ENCODE measurements around the gene SPATA21. TPM values are rescaled to one million over a fixed set of nuclear protein-coding genes. Genes with fewer than 3 reads are reported as not detected.
"Not testable (repeated sequence)": the region's sequence is repeated elsewhere in the genome, so short reads cannot be mapped to it uniquely, and the experiment has no call there.

SPATA21 gene
- total RNA-seq, 1 experiment from 2014 or later, result not detected

DNA sequence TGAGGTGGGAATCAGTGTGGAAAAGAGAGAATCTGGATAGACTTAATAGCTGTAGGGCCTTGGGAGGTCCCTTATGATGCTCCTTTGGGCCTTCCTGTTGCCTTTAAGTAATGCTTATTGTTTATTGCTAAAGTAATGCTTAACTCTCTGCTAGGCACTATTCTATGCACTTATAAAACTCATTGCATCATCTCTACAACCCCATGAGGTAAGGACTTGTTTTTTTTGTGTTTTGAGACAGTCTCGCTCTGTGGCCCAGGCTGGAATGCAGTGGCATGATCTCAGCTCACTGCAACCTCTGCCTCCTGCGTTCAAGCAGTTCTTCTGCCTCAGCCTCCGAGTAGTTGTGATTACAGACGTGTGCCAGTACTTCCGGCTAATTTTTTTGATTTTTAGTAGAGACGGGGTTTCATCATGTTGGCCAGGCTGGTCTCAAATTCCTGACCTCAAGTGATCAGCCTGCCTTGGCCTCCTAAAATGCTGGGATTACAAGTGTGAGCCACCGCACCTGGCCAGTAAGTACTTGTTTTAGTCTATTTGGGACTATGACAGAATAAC is 25.6 kb upstream of the SPATA21 start:
- Histone ChIP-seq H3K4me1 (replicated peaks) (no peaks in the 10 kb centered on the region), H3K36me3 (peaks cover 66% of the 10 kb centered on the region)
- DNase-seq (ENCODE audit: low read depth in 1 of 2, low spot score in 2 of 2), result no peak

DNA sequence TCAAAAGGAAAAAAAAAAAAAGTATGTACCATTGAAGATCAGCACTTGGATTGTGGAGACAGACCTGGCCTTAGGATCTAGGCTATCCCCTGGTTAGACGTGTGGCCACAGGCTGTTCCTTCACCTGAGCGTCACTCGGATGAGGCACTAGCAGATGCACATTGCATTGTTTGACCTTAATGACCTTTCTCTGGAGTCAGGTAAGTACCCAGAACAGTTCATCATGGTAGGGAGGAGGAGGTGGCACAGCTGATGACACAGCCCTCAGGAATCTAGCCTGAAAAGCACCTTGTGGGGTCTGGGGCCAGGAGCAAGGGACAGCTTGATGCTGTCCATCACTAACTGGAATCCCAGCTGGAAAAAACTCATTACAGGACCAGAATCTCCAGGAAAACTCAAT is 24.5 kb upstream of the SPATA21 start:
- H3K27ac ChIP-seq, result no peak overlapping the region
- H3K9me3 ChIP-seq (replicated peaks), result no peaks in the 10 kb centered on the region
- DNase-seq (ENCODE audit: low read depth in 1 of 2, low spot score in 2 of 2), result no peak
- no peak overlapping the region for H3K4me3 ChIP-seq
- H3K4me1 ChIP-seq (replicated peaks), result no peaks in the 10 kb centered on the region
- H3K36me3 ChIP-seq, result peaks cover 74% of the 10 kb centered on the region
- no peaks in the 10 kb centered on the region for H3K27me3 ChIP-seq (replicated peaks)

More for the DNA sequence above, 25.6 kb upstream of the SPATA21 start:
- no peaks in the 10 kb centered on the region for H3K27me3 ChIP-seq (replicated peaks)
- no peak overlapping the region for H3K27ac ChIP-seq
- no peaks in the 10 kb centered on the region for H3K9me3 ChIP-seq (replicated peaks)
- H3K4me3 ChIP-seq, result no peak overlapping the region

DNA sequence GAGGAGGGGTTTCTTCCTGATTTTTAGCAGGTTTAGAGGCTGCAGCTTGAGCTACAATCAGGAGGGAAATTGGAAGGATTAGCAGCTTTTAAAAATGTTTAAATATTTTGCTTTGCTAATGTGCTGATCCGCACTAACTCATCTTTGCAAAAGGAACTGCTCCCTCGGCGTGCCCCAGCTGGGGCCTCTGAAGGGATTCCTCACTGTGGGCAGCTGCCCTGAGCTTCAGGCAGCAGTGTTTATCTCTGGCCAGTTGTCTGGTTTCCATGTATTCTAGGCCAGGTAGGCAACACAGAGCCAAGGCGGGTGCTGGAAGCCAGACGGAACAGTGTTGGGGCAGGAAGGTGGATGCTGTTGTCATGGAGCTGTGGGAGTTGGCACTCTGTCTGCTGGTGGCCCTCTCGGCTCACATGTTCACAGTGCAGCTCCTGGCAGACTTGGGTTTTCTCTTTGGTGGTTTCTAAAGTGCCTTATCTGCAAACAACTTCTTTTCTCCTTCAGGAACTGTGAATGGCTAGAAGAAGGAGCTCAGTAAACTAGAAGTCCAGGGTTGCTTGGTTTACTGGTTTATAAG is 22.2 kb upstream of the SPATA21 start:
- Histone ChIP-seq H3K27me3 (replicated peaks) (no peaks in the 10 kb centered on the region), H3K4me1 (replicated peaks) (no peaks in the 10 kb centered on the region), H3K36me3 (peaks cover 88% of the 10 kb centered on the region), H3K9me3 (replicated peaks) (no peaks in the 10 kb centered on the region), H3K4me3 (no peak overlapping the region), H3K27ac (no peak overlapping the region)
- no peak for DNase-seq (ENCODE audit: low read depth in 1 of 2, low spot score in 2 of 2)

DNA sequence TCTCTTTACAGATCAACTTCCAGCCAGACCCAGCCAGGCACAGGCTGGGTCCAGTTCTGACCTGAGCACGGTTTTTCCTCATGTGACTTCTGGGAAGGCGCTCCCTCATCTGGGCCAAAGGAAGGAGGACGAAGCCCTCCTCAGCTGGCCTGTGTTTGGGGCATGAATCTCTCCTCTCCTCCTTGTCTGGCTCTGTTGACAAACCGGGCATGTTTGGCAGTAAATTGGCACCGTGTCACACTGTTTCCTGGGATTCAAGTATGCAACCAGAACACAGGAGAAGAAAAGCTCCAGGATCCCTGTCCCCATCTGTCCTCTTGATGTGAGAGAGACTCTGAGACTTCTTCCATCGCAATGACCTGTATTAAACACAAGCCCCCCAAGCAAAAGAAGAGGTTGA is 21.6 kb upstream of the SPATA21 start:
- H3K27ac ChIP-seq, result no peak overlapping the region
- no peaks in the 10 kb centered on the region for H3K4me1 ChIP-seq (replicated peaks)
- no peaks in the 10 kb centered on the region for H3K9me3 ChIP-seq (replicated peaks)
- H3K36me3 ChIP-seq, result peaks cover 90% of the 10 kb centered on the region
- no peak overlapping the region for H3K4me3 ChIP-seq
- no peaks in the 10 kb centered on the region for H3K27me3 ChIP-seq (replicated peaks)
- DNase-seq (ENCODE audit: low read depth in 1 of 2, low spot score in 2 of 2), result no peak

- H3K9me3 ChIP-seq (replicated peaks); H3K4me1 ChIP-seq (replicated peaks); H3K27ac ChIP-seq; H3K27me3 ChIP-seq (replicated peaks); H3K4me3 ChIP-seq; DNase-seq (ENCODE audit: low read depth in 1 of 2, low spot score in 2 of 2): not testable (repeated sequence)
- peaks cover 92% of the 10 kb centered on the region for H3K36me3 ChIP-seq
Measured at GRCh38 chr1:16456151-16456550, 18.9 kb upstream of the SPATA21 start.

GRCh38 chr1:16454909-16455308 is 17.7 kb upstream of the SPATA21 start:
- not testable (repeated sequence) for DNase-seq (ENCODE audit: low read depth in 1 of 2, low spot score in 2 of 2)
- H3K36me3 ChIP-seq, result peaks cover 96% of the 10 kb centered on the region

GRCh38 chr1:16451841-16452528 is 14.8 kb upstream of the SPATA21 start:
- DNase-seq (ENCODE audit: low read depth in 1 of 2, low spot score in 2 of 2), result no peak
- Histone ChIP-seq H3K27me3 (replicated peaks) (no peaks in the 10 kb centered on the region), H3K36me3 (peaks cover 96% of the 10 kb centered on the region)

More at GRCh38 chr1:16454909-16455308, 17.7 kb upstream of the SPATA21 start:
- H3K4me1 ChIP-seq (replicated peaks); H3K27me3 ChIP-seq (replicated peaks); H3K9me3 ChIP-seq (replicated peaks); H3K4me3 ChIP-seq; H3K27ac ChIP-seq: not testable (repeated sequence)

GRCh38 chr1:16450863-16451481 is 13.7 kb upstream of the SPATA21 start:
- Histone ChIP-seq H3K27me3 (replicated peaks) (no peaks in the 10 kb centered on the region), H3K9me3 (replicated peaks) (no peaks in the 10 kb centered on the region), H3K4me1 (replicated peaks) (no peaks in the 10 kb centered on the region), H3K27ac (no peak overlapping the region), H3K4me3 (no peak overlapping the region), H3K36me3 (peaks cover 96% of the 10 kb centered on the region)
- DNase-seq (ENCODE audit: low read depth in 1 of 2, low spot score in 2 of 2), result no peak

More at GRCh38 chr1:16451841-16452528, 14.8 kb upstream of the SPATA21 start:
- H3K4me1 ChIP-seq (replicated peaks), result no peaks in the 10 kb centered on the region
- H3K4me3 ChIP-seq, result no peak overlapping the region
- no peak overlapping the region for H3K27ac ChIP-seq
- no peaks in the 10 kb centered on the region for H3K9me3 ChIP-seq (replicated peaks)

DNA sequence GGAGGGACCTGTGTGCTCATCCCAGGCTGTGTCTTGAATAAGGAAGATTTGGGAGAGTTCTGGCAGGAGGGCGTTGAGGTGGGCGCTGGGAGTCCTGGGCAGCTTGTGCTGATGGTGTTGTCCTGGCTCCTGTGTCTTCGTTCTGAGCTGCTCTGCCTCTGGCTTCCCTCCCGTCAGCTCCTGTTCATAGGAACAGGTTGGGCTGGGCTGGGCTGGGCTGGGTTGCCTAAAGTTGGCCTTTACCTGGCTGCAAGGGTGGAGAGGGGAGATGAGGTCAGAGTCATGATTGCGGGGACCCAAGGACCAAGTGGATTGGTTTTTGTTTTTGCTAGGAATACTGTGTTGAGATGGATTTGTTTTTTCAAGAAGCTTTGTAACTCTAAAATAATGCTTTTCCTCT is 12.4 kb upstream of the SPATA21 start:
- no peaks in the 10 kb centered on the region for H3K9me3 ChIP-seq (replicated peaks)
- no peaks in the 10 kb centered on the region for H3K27me3 ChIP-seq (replicated peaks)
- H3K4me1 ChIP-seq (replicated peaks), result no peaks in the 10 kb centered on the region
- H3K4me3 ChIP-seq, result no peak overlapping the region
- no peak for DNase-seq (ENCODE audit: low read depth in 1 of 2, low spot score in 2 of 2)
- H3K36me3 ChIP-seq, result peaks cover 98% of the 10 kb centered on the region
- H3K27ac ChIP-seq, result no peak overlapping the region

- peaks cover 98% of the 10 kb centered on the region for H3K36me3 ChIP-seq
- no peak overlapping the region for H3K27ac ChIP-seq
- DNase-seq (ENCODE audit: low read depth in 1 of 2, low spot score in 2 of 2), result no peak
- H3K4me1 ChIP-seq (replicated peaks), result no peaks in the 10 kb centered on the region
- no peaks in the 10 kb centered on the region for H3K9me3 ChIP-seq (replicated peaks)
- no peaks in the 10 kb centered on the region for H3K27me3 ChIP-seq (replicated peaks)
- H3K4me3 ChIP-seq, result no peak overlapping the region
Measured at GRCh38 chr1:16449065-16449464, 11.8 kb upstream of the SPATA21 start.

- H3K36me3 ChIP-seq, result peaks cover 99% of the 10 kb centered on the region
- no peak for DNase-seq (ENCODE audit: low read depth in 1 of 2, low spot score in 2 of 2)
- H3K27ac ChIP-seq, result no peak overlapping the region
- no peaks in the 10 kb centered on the region for H3K4me1 ChIP-seq (replicated peaks)
- H3K4me3 ChIP-seq, result no peak overlapping the region
- H3K9me3 ChIP-seq (replicated peaks), result no peaks in the 10 kb centered on the region
- no peaks in the 10 kb centered on the region for H3K27me3 ChIP-seq (replicated peaks)
Measured at GRCh38 chr1:16447641-16448040, 10.4 kb upstream of the SPATA21 start.

- Histone ChIP-seq H3K36me3 (peaks cover 98% of the 10 kb centered on the region), H3K4me3 (no peak overlapping the region), H3K27ac (no peak overlapping the region), H3K4me1 (replicated peaks) (peaks cover 3% of the 10 kb centered on the region; the same call in 1 of the 2 replicates), H3K27me3 (replicated peaks) (no peaks in the 10 kb centered on the region), H3K9me3 (replicated peaks) (no peaks in the 10 kb centered on the region)
- no peak for DNase-seq (ENCODE audit: low read depth in 1 of 2, low spot score in 2 of 2)
Measured at GRCh38 chr1:16446116-16446515, 8.9 kb upstream of the SPATA21 start.

DNA sequence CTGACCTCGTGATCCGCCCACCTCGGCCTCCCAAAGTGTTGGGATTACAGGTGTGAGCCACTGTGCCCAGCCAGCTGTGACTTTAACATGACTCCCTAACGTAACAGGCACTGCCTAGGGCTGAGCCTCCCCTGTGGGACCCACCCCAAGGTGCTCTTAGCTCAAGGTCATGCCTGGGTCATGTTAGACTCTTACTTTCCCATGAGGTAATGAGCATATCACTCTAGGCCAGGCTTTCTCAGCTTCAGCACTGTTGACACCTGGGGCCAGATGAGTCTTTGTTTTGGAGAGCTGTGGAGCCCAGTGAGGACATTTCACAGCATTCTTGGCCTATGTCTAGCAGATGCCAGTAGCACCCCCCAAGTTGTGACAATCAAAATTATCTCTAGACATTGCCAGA is 7.8 kb upstream of the SPATA21 start:
- Histone ChIP-seq H3K27ac (no peak overlapping the region), H3K9me3 (replicated peaks) (no peaks in the 10 kb centered on the region), H3K4me1 (replicated peaks) (peaks cover 6% of the 10 kb centered on the region), H3K36me3 (peaks cover 91% of the 10 kb centered on the region), H3K27me3 (replicated peaks) (no peaks in the 10 kb centered on the region), H3K4me3 (no peak overlapping the region)
- DNase-seq (ENCODE audit: low read depth in 1 of 2, low spot score in 2 of 2), result no peak

Data from SJSA1 (cell line).